GM12878 (cell line): ENCODE data around the gene POLR1D. TPM values are rescaled to one million over a fixed set of nuclear protein-coding genes. Genes with fewer than 3 reads are reported as not detected.

Source experiments
- ATAC-seq: fragments of 200-7000 bp; cut with Tn5 transposase; 3 replicates; pipeline ENCODE4 v1.9.1; 2020; ENCODE audit warnings: mild to moderate bottlenecking, moderate library complexity
- BruUV-seq: library from RNA; stranded (reverse); fragments of 400-500 nt; replicated peaks from 2 replicates; lab custom pipeline; 2021; lab: Mats Ljungman, UMichigan
- CTCF ChIA-PET: fragments of 300-600 bp; sonication (Branson Sonifier 250); formaldehyde crosslinking; extraction: SDS; loops from one replicate; lab custom pipeline; 2021; ENCODE audit warnings: inconsistent platforms; lab: Yijun Ruan, JAX
- POLR2A ChIA-PET: fragments of 350-600 bp; formaldehyde crosslinking; extraction: SDS; loops from one replicate; lab custom pipeline; 2021; ENCODE audit warnings: inconsistent platforms; lab: Charles Lee
- RAD21 ChIA-PET: fragments of 300-600 bp; sonication (Branson Sonifier 250); formaldehyde crosslinking; loops from one replicate; lab custom pipeline; 2023; ENCODE audit warnings: antibody characterized with exemption; ENCODE audit not compliant: unreplicated experiment; lab: Charles Lee
- SMC1A ChIA-PET: fragments of 300-600 bp; sonication (Branson Sonifier 250); formaldehyde crosslinking; loops from one replicate; lab custom pipeline; 2023; ENCODE audit not compliant: unreplicated experiment, uncharacterized antibody; lab: Charles Lee
- DNase-seq: peaks from one replicate; pipeline ENCODE4 v3.0.0-alpha.2; 2011; ENCODE audit warnings: low read depth, low spot score
- FAIRE-seq: peaks from 3 replicates; lab custom pipeline; 2011; peaks lifted over from hg19 to GRCh38; lab: Jason Lieb, UNC
- H2AFZ ChIP-seq: 2 replicates; pipeline ENCODE4 v1.6.0; 2011; ENCODE audit warnings: low read depth, low read length, control low read depth; ENCODE audit not compliant: control insufficient read depth
- H3K27ac ChIP-seq: 2 replicates; pipeline ENCODE4 v1.5.1; 2011; ENCODE audit warnings: control low read depth; ENCODE audit not compliant: control insufficient read depth, insufficient read depth
- H3K27me3 ChIP-seq, 2 experiments: replicated peaks in 1 of 2; 2 replicates each; pipeline versions ENCODE4 v1.6.0 to v1.6.1; 2011; ENCODE audit warnings: low read length in 1 of 2; ENCODE audit not compliant: control insufficient read depth in 2 of 2, insufficient read depth in 2 of 2
- H3K36me3 ChIP-seq, 2 experiments: 2 replicates each; pipeline ENCODE4 v1.5.1; 2011; ENCODE audit warnings: low read length in 1 of 2; ENCODE audit not compliant: control insufficient read depth in 2 of 2, insufficient read depth in 2 of 2
- H3K4me1 ChIP-seq: 2 replicates; pipeline ENCODE4 v1.6.1; 2011; ENCODE audit warnings: mild to moderate bottlenecking, low read length, moderate library complexity, mixed read lengths; ENCODE audit not compliant: control insufficient read depth, insufficient read depth
- H3K4me2 ChIP-seq: 2 replicates; pipeline ENCODE4 v1.6.0; 2011; ENCODE audit warnings: control low read depth; ENCODE audit not compliant: control insufficient read depth, insufficient read depth
- H3K4me3 ChIP-seq: fragments of 200-600 bp; sonication (generic); 2 replicates; pipeline ENCODE4 v1.5.1; 2016
- H3K79me2 ChIP-seq: 2 replicates; pipeline ENCODE4 v1.6.0; 2011; ENCODE audit warnings: low read length; ENCODE audit not compliant: control insufficient read depth, insufficient read depth
- H3K9ac ChIP-seq: 2 replicates; pipeline ENCODE4 v1.8.0; 2011; ENCODE audit warnings: low read length, control low read depth, mixed read lengths; ENCODE audit not compliant: control insufficient read depth, insufficient read depth
- H3K9me3 ChIP-seq: replicated peaks from 3 replicates; pipeline ENCODE4 v1.5.1; 2011; ENCODE audit warnings: mild to moderate bottlenecking, low read length; ENCODE audit not compliant: control insufficient read depth, insufficient read depth
- H4K20me1 ChIP-seq: 2 replicates; pipeline ENCODE4 v1.6.0; 2011; ENCODE audit not compliant: control insufficient read depth, insufficient read depth
- CBX3 ChIP-seq: fragments of 200-600 bp; sonication (generic); IDR thresholded peaks from 2 replicates; pipeline ENCODE4 v1.6.1; 2016; ENCODE audit warnings: low read depth, borderline replicate concordance
- EED ChIP-seq: sonication (generic); IDR thresholded peaks from 2 replicates; pipeline ENCODE4 v1.6.1; 2016; ENCODE audit warnings: antibody characterized with exemption, low read depth
- ELK1 ChIP-seq: IDR thresholded peaks from 2 replicates; pipeline ENCODE4 v1.6.1; 2012; ENCODE audit warnings: low read depth, low read length, improper control_type of control experiment
- KAT2A ChIP-seq: conservative IDR thresholded peaks from 2 replicates; pipeline ENCODE4 v1.6.1; 2011; ENCODE audit warnings: low read depth, low read length; ENCODE audit not compliant: control insufficient read depth
- MEF2B ChIP-seq: fragments of 450-650 bp; IDR thresholded peaks from 2 replicates; pipeline ENCODE4 v1.6.1; 2018; ENCODE audit warnings: mild to moderate bottlenecking, moderate library complexity; ENCODE audit not compliant: partially characterized antibody, poor library complexity, severe bottlenecking
- MLLT1 ChIP-seq: fragments of 450-650 bp; IDR thresholded peaks from 2 replicates; pipeline ENCODE4 v1.6.1; 2016; ENCODE audit warnings: mild to moderate bottlenecking
- MXI1 ChIP-seq: fragments of 150-350 bp; IDR thresholded peaks from 2 replicates; pipeline ENCODE4 v1.6.1; 2011; ENCODE audit warnings: low read depth, mild to moderate bottlenecking, inconsistent platforms, low read length, improper control_type of control experiment
- NKRF ChIP-seq: fragments of 450-650 bp; conservative IDR thresholded peaks from 2 replicates; pipeline ENCODE4 v1.6.1; 2017; ENCODE audit warnings: mild to moderate bottlenecking, moderate library complexity
- PBX3 ChIP-seq: IDR thresholded peaks from 2 replicates; pipeline ENCODE4 v1.6.1; 2011; ENCODE audit warnings: mild to moderate bottlenecking, low read depth, low read length, moderate library complexity; ENCODE audit not compliant: insufficient replicate concordance
- SIX5 ChIP-seq: IDR thresholded peaks from 2 replicates; pipeline ENCODE4 v1.6.1; 2011; ENCODE audit warnings: mild to moderate bottlenecking, low read depth, low read length, moderate library complexity; ENCODE audit not compliant: severe bottlenecking
- ZBTB33 ChIP-seq: fragments of 450-650 bp; IDR thresholded peaks from 2 replicates; pipeline ENCODE4 v1.6.1; 2017; ENCODE audit warnings: mild to moderate bottlenecking
- ZNF207 ChIP-seq: fragments of 450-650 bp; IDR thresholded peaks from 2 replicates; pipeline ENCODE4 v1.6.1; 2014; ENCODE audit warnings: antibody characterized with exemption, mild to moderate bottlenecking, borderline replicate concordance
- WGBS: methylation state at CpG from one replicate; pipeline ENCODE4 v1.1.6; 2016; ENCODE audit warnings: low lambda C conversion rate; ENCODE audit not compliant: insufficient replicate concordance, insufficient coverage; ENCODE audit errors: missing lambda C conversion rate; 5-methylcytosine and 5-hydroxymethylcytosine counted together
- in situ Hi-C: fragments of 300-500 bp; cut with MboI; formaldehyde crosslinking; loops from 9 replicates; pipeline ENCODE4 v1.14.3; 2018; ENCODE audit warnings: mixed read lengths
- intact Hi-C: fragments of 100-400 bp; cut with micrococcal nuclease; formaldehyde crosslinking; loops from one replicate; pipeline ENCODE4 v1.14.2; 2022; ENCODE audit not compliant: unreplicated experiment
- polyA plus RNA-seq, 11 experiments: library from polyadenylated mRNA; depleted of rRNA in 4 of 11; unstranded in 6 of 11; stranded (reverse) in 5 of 11; fragments of >200 nt; fragmentation: Nextera tagmentation in 4 of 11; fragmentation: Illumina TruSeq in 1 of 11; extraction: Ambion mirVana in 4 of 11; extraction: Trizol in 1 of 11; gene quantifications; 1 replicate in 1 of 11; 2 replicates in 10 of 11; pipeline versions ENCODE4 v1.2.1 to v1.2.3, GENCODE V29; 2011 to 2016; ENCODE audit warnings: inconsistent platforms in 2 of 11, missing spikeins in 2 of 11, low read depth in 1 of 11
- total RNA-seq, 4 experiments: library from RNA; depleted of rRNA in 3 of 4; stranded (reverse); fragments of >200 nt in 3 of 4; fragmentation: Illumina TruSeq in 1 of 4; extraction: Trizol in 1 of 4; gene quantifications; 2 replicates each; pipeline versions ENCODE4 v1.2.1 to v1.2.3, GENCODE V29; 2013 to 2021

POLR1D gene
- total and polyA plus RNA-seq, 10 of the 15 experiments (the other 5 are each of a cell fraction or from before 2014, with no cell fraction given) = 119 to 223 (median 160) TPM

- peaks cover 73% of the 10 kb centered on the region for H3K79me2 ChIP-seq
- no peak for DNase-seq
- RAD21 ChIA-PET = interaction anchor here (0.6 to 6.0 kb wide), 13 partner anchors 9 to 453 kb away, joined by 3 to 33 read pairs (median 3); partner anchors contain the start of gene MTIF3
- intact Hi-C loops = loop anchor here (5.0 kb wide), 2 partner anchors 194 to 369 kb away; partner anchors contain the start of gene RPL21
- WGBS = 0% methylated on average over 8 of the region's 8 CpGs
- H3K36me3 ChIP-seq = 0 out of 4 replicates have a peak, but pooled peaks cover 0 to under 1% of the 10 kb centered on the region in 2 experiments
- CTCF ChIA-PET = interaction anchor here (1.1 to 3.8 kb wide), 3 partner anchors 14 to 196 kb away, joined by 3 to 27 read pairs (median 6); no protein-coding TSS in a partner anchor
- H3K4me1 ChIP-seq = peaks cover 8% of the 10 kb centered on the region
- in situ Hi-C loops = no loop called here
- peak overlapping the region; percentile 84 for H2AFZ ChIP-seq
- peak; percentile 23 for FAIRE-seq
- peak overlapping the region; percentile 94 for H3K9ac ChIP-seq
- SMC1A ChIA-PET = interaction anchor here (1.0 to 3.2 kb wide), 8 partner anchors 8 to 89 kb away, joined by 3 to 35 read pairs (median 4); no protein-coding TSS in a partner anchor
- H3K4me2 ChIP-seq = peak overlapping the region; percentile 81
- H3K27me3 ChIP-seq = no peaks in the 10 kb centered on the region
- H3K9me3 ChIP-seq = no peaks in the 10 kb centered on the region
- POLR2A ChIA-PET = interaction anchor here (0.6 to 7.2 kb wide), 13 partner anchors 9 to 406 kb away, joined by 3 to 55 read pairs (median 4); no protein-coding TSS in a partner anchor
- no TSS peak for BruUV-seq
- ATAC-seq = no peak
- H3K4me3 ChIP-seq = peak overlapping the region; percentile 97
- H3K27ac ChIP-seq = peak overlapping the region; percentile 84
- H4K20me1 ChIP-seq = peaks cover 3% of the 10 kb centered on the region; the same call in 1 of the 2 replicates
- no peak for TF ChIP-seq MXI1
- TF ChIP-seq MLLT1 = 0 out of 2 replicates have a peak, but pooled peaks have one; percentile 13
- no peak for TF ChIP-seq NKRF
- no peak for TF ChIP-seq CBX3
- no peak for TF ChIP-seq ZBTB33
- TF ChIP-seq PBX3 = no peak
- no peak for TF ChIP-seq SIX5
- peak; percentile 45; the same call in 1 of the 2 replicates for TF ChIP-seq EED
- no peak for TF ChIP-seq KAT2A
- no peak for TF ChIP-seq ZNF207
- TF ChIP-seq ELK1 = no peak
- no peak for TF ChIP-seq MEF2B
Observed at GRCh38 chr13:27621116-27621365, 651 bp upstream of the POLR1D start.
